GM18508 (cell line): ENCODE results near the gene SNX33.
"Not testable (repeated sequence)": the region's sequence is repeated elsewhere in the genome, so short reads cannot be mapped to it uniquely, and the experiment has no call there.

Experiments
- ATAC-seq: cut with Tn5 transposase; IDR thresholded peaks from one replicate; pipeline ENCODE4 v1.9.1; 2021; ENCODE audit warnings: moderate number of reproducible peaks; ENCODE audit not compliant: insufficient read depth, unreplicated experiment

SNX33 gene, protein sequence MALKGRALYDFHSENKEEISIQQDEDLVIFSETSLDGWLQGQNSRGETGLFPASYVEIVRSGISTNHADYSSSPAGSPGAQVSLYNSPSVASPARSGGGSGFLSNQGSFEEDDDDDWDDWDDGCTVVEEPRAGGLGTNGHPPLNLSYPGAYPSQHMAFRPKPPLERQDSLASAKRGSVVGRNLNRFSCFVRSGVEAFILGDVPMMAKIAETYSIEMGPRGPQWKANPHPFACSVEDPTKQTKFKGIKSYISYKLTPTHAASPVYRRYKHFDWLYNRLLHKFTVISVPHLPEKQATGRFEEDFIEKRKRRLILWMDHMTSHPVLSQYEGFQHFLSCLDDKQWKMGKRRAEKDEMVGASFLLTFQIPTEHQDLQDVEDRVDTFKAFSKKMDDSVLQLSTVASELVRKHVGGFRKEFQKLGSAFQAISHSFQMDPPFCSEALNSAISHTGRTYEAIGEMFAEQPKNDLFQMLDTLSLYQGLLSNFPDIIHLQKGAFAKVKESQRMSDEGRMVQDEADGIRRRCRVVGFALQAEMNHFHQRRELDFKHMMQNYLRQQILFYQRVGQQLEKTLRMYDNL

DNA sequence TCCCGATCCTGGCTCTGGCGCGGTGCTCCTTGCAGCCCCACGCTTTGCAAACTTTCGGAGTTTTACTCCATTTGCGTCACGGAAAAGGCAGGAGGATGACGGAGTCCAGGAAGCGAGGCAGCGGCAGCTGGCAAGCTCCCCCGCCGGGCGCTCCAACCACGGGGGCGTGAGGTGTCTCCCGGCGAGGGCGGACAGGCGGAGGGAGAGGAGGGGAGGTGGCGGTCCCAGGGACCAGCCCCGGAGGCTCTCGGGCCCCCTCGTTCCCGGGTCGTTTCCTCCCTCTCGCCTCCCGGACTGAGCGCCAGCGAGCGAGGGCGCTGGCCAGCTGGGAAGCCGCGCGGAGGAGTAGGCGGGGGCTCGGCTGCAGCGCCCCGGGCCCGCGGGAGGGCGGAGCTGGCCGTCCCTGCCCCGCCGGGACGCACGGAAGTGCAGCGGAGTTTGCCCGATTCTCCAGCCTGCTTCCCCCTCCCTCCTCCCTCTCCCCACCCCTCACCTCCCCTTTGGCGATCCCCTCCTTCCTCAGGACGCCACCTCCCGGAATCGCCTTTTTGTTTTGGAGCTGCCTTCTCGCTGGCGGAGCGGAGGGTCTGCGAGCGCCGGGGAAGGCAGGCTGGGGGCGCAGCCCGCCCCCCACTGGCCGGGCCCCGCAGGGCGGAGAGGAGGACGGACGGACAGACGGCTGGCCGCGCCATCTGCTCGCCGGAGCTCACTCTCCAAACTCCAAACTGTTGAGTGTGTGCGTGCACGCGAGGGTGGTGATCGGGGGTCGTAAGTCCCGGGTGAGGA is at the start of gene SNX33:
SNX33 (plus strand) TSS at position 543 of the 786 bp plus-strand sequence. CDS start 1,191 bp downstream, outside the sequence.
- no peak for ATAC-seq

DNA sequence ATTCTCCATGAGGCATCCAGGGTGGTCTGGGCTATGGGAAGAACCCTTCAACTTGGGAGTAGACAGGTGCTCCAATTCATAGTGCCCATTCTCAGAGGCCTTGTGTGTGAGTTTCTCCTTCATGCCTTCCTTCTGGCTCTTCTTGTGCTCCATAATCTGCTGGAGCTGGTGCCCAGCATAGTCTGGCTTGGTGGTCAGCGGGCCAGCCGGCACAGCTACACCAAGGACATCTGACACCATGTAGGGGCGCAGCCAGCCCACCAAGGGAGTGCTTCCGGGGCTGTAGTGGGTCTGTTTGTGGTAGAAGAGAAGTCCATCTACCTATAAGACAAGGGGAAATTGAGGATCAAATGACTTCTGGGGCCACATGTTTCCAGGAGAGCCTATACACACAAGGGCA is 49.4 kb upstream of the SNX33 start:
- no peak for ATAC-seq

DNA sequence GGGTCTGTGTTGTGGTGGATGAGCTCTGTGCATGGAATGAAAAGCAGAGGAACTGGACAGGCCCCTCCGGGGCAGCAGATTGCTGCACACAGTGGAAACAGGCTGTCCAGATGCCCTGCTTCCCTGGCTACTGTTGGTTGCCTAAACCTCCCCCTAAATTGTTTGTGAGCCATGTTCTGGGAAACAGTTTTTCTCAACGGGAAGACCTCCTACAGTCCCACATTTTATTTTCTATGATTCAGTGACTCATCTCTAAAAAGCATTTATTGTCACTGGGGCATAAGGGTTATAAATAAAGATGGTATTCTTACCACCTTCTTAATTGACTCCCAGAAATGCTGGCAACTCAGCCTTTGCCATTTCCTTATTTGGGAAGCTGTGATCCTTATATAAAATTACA is 48.3 kb upstream of the SNX33 start:
- ATAC-seq = no peak

DNA sequence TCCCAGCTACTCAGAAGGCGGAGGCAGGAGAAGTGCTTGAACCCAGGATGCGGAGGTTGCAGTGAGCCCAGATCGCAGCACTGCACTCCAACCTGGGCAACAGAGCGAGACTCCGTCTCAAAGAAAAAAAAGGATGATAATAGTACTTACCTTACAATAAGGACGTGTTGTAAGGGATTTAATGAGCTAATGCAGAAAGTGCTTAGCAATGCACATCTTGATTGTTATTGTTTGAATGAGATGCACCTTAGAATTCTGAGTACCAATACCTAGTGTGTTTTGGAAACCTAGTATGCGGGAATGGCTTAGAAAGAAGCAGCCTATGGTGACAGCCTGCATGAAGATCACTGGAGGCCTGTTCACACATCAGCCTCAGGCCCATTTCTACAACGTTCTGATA is 41.7 kb upstream of the SNX33 start:
- ATAC-seq = no peak

DNA sequence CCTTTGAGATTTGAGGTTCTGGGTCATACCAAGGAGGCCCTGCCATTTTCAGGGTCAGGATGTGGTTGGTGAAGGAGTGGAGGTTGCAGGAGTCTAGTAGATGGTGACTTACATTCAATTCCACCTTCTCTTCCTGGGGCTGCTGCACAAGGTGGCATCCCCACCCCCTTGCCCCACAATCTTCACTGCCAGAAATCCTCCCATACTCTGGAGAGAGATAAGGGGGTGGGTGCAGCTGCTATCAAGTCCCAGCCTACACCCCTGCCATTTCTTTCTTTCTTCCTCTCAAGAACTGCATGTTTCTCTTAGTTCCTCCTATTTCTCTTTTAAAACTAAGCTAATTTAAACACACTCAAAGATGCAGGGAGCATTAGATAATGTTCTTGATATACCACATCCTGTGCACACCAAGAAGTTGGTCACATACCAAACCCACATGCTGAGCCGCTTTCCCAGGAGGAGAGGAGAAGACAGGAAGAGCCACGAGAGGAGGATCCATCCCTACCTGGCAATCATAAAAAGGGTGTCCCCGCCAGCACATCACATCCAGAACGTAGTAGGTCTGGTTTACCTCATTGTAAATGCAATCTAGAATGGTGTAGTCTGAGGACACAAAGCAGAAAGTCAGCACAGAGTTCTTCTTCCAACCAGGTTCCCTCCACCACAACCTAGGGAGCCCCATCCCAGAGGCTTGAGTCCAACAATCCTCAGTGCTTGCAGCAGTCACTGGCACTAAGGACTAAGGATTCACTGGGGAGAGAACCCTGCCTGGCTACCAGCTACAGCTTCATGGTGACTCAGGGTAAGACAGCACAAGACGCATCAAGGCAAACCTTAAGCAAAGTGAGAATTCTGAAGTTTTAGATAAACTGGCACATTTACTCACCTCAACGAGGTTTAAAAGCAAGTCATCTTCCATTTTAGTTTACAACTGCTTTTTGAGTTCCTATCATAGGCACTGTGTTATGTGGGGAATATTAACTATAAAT is 40.7 kb upstream of the SNX33 start:
- ATAC-seq = no peak

DNA sequence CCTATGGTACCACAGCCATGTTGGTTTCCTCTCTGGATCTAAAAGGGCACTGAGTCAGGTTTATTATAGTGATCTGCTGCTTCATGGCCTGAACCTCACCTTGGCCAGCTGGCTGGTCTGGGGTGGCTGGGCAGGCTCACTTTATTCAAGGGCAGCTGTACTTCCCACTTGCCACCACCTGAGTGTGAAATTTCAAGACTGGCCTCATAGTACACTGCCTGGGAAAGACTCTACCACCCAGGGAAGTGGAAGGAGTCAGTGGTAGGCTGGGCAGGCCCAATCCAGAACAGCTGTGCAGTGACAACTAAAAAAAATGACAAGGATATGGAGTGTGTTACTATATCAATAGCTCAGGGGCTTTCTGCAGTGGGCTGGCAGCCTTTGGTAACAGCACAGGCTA is 30.9 kb upstream of the SNX33 start:
- no peak for ATAC-seq

DNA sequence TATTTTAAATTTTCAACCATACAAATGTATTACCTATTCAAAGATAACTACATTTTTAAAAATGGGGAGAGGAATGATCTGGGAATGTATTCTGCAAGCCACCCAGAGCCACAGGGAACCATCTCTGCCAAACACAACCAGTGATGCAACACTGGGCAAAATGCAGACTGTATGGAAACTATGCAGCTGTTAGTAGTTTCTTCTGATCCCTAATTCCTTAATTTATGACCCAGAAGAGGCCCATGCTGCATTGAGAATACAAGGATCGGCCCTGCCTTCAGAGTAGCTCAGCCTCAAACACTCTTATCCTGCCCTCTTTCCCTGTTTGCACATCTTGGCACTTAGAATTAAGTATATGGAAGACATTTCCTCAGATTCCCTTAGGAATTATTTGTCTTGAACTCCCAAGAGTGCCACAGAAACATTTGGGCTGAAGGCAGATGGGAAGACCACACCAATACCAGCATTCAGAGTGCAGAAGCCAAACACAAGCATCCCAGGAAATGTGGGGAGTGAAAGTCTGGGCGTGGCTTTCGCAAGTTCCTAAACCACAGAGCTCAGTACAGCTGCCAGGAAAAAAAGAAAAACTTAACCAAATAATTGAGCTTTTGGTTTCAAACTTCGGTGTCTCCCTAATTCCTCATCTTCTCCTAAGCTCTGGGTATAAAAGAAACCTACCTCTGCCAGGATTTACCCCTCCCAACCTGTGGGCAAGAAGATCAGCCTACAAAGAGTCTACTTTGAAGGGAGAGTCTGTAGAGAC is 27.5 kb upstream of the SNX33 start:
- ATAC-seq = no peak

DNA sequence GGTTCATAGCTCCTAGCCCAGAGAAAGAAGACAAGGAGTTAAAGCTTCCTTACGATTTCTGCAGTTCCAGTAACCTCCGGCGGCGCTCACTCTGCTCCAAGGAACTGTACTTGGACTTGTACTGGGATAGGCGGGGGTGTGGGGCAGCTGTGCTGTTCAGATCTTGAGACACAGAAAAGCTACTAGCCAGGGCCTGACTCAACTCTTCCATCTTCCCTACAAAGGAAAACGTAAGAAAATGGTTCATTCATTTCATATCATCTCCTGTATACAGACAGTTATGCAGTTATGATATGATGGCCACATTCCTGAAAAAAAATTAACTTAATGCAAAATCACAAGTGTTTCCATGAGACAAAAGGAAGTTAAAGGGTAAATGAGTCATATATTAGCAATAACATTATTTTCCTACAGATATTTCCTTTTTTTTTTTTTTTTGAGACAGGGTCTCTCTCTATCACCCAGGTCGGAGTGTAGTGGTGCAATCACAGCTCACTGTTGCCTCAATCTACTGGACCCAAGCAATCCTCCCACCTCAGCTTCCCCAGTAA is 26.8 kb upstream of the SNX33 start:
- ATAC-seq = no peak

DNA sequence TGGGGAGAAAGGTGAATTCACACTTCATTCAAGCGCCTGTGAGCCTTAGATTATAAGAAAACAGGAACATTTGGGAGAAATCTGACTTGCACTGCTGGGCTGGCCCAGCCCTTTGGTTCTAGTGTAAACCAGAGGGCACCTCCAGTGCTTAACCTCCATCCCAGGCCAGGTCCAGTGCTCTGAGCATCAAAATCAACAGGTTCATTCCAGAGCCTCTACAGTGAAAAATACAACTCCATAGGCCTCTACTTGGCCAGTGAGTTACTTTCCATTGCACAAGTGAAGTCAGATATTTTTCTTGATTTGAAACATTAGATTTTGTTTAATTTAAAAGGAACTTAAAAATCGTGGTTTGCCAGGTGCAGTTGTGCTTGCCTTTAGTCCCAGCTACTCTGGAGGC is 25.2 kb upstream of the SNX33 start:
- ATAC-seq = no peak

DNA sequence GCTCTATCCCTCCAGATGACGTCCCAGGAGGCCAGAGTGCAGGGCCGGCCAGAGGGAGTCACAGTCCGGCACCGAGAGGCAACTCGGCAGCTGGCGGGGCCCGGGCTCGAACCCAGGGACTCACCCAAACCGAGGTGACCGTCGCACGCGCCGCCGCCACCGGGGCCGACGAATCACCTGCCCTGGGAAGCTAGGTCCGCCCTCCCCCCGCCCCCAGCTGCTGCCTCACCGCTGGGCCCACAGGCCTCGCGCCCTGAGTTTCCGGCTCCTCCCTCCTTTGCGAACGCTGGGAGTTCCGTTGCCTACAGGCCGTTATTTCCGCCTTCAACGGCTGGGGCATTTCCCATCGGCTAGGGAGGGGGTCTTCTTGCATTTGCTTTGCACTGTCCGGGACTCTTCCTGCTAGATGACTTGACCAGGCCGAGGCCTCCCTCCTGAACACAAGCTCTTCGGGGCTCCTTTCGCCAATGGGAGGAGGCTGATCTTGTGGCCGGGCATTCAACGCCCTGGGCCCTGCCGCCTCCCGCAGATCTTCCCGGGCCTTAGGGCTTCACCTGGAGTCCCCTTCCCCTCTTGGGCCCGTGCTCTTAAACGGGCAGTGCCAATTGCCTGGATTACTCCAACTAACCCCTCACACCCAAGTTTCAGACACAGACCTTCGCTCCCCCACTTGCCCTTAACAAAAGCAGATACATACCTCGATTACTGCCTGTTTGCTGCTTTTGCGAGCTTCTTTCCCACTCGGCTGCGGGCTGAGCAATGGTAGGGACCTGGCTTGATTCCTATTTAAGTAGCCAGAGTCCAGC is 22.0 kb upstream of the SNX33 start, which contains the start of gene SNUPN:
SNUPN (minus strand) TSS at position 184 of the 806 bp plus-strand sequence. CDS start 4,674 bp downstream, outside the sequence.
- peak; percentile 50 for ATAC-seq

DNA sequence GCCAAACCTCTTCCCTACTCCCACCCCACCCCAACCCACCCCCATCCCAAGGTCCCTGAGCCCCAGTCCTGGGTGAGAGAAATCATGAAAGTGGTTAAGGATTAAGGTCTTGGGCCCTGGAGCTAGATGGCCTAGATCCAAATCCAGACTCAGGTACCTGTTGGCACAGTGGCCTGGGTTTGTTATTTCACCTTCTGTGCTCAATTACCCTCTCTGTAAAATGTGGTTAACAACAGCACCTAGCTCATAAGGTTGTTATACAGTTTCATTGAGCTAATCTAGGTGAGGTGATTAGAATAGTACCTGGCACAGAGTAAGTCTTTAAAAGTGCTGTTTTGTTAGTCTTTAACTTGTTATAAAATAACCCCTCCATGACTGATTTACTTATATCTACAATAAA is 15.8 kb upstream of the SNX33 start:
- no peak for ATAC-seq

DNA sequence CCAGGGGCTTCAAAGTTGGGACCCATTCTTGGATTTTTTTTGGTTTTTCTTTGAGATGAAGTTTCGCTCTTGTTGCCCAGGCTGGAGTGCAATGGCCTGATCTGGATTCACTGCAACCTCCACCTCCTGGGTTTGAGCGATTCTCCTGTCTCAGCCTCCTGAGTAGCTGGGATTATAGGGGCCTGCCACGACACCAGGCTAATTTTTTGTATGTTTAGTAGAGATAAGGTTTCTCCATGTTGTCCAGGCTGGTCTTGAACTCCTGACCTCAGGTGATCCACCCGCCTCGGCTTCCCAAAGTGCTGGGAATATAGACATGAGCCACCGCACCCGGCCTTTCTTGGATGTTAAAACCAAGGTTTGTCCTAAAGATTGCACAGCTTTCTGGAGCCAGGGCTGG is 13.8 kb upstream of the SNX33 start:
- ATAC-seq = not testable (repeated sequence)

DNA sequence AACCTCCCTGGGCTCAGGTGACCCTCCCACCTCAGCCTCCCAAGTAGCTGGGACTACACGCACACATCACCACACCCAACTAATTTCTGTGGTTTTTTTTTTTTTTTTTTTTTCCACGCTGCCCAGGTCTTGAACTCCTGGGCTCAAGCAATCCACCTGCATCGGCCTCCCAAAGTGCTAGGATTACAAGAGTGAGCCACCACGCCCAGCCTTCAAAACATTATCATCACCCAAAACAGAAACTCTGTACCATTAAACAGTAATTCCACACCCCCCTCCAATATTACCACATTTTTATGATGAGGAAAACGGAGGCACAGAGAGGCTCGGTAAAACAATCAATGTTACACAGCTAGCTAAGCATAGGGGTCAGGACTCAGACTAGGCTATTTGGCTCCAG is 11.7 kb upstream of the SNX33 start:
- ATAC-seq = no peak

DNA sequence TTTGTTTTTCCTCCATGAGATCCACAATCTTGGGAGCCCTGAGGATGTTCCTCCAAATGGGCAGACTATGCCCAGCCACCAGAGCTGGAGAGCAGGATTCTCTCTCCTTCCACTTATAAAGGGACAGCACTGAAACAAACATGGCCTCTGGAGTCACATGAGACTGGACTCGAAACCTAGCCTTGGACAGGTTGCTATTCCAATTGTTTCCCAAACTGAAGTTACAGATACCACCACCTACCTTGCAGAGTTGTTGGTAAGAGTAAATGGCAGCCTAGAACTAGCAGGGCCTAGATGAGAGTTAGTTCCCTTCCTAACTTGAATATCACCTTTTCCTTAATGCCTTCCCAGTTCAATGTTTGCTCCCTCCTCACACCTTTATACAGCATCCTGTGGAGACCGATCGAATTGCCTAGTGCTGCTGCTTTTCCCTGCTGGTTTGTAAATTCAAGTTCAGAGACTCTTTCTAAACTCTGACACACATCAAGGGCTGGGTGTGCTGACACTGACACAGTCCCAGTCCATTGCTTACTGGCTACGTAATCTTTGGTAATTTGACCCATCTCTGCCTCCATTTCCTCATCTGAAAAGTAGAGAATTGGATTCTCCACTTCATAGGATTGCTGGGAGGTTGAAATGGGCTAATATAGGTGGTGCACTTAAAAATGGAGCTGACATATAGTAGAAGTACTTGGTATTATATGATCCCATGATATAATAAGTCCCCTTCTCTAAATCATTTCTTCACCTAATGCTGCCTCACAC is 10.3 kb upstream of the SNX33 start:
- no peak for ATAC-seq

DNA sequence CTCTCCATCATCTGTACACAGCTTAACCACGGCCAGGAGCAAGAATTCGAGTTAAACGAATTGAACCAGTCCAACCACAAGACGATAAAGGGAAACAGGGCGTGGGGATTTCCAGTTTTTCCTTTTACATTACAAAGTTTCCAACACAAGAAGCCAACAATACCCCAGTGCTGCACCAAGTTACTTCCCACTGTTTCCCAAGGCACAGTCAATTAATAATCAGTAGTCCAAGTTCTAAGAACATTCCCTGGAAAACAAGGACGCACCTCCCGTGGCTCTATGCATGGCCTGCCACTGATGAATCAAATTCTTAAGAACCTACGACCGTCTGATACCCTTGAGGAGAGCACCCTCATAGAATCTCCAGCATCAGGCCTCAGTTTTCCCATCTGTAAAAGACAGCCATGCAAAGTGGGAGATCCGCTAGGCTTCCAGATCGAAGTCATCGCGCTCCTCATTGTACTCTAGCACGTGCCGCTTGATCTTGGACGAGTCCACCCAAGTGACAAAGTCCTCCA is 8.5 kb upstream of the SNX33 start:
- ATAC-seq = no peak

DNA sequence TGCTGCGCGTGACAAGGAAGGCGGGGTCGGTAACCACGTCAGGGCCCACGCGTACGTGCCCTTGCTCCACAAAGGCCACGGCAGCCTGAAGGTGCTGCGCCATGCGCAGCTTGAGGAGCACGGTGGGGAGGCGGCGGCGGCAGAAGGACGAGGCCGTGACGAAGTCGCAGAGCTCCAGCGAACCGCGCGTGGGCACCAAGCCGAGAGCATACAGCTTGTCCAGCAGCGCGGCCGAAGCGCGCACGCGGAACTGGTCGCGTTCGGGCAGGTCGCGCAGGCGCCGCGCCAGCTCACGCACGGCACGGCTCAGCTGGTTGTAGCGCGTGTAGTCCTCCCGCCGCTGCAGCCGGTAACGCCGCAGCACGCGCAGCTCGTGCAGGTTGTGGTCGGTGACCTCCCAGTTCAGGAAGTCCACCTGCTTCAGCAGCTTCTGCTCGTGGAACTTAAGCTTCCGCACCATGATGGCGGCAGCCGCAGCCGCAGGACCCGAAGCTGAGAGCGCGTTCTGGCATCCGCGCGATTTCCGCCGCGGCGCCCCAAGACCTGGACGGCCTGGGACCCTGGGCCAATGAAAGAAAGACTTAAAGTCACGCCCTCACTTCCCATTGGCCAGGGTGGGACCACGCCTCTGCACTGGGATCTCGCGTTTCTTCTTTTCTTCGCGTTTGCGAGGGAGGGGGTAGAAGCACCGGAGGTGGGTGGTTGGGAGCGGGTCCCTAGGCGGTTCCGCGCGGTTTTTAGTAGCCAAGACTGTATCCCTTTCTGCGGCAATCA is 7.8 kb upstream of the SNX33 start, which contains the start of gene IMP3:
IMP3 (minus strand) TSS at position 516 of the 774 bp plus-strand sequence; CDS start at position 460, 56 bp downstream.
- peak; percentile 52 for ATAC-seq
